DMS 273 treated with DMSO at 0.1 percent for 48 hours (cell line): ENCODE data around the gene CCL1.
"Not testable (repeated sequence)": the region's sequence is repeated elsewhere in the genome, so short reads cannot be mapped to it uniquely, and the experiment has no call there.

Experiments used
- DNase-seq: peaks from one replicate; lab custom pipeline; 2025; lab: John Stamatoyannopoulos, UW

Gene CCL1

DNA sequence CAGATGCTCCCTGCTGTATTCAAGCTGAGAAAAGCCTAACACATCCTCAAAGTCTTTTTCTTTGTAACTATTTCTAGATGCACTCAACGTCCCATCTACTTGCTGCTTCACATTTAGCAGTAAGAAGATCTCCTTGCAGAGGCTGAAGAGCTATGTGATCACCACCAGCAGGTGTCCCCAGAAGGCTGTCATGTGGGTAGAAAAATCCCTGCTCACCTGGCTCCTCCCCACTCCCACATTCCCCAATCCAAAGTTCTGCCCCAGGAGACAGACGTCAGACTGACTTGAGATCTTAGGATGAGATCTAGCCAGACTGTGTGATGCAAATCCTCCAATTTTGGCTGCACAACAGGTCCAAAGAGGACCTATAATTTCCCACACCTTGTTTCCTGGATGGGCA is 5.6 kb downstream of the CCL1 start:
- no peak for DNase-seq

- DNase-seq = no peak
These were observed 6.8 kb downstream of the CCL1 start, which contains the start of gene CCL13 for GRCh38 chr17:34356194-34356593. Gene CCL13, plus strand, starts transcription at chr17:34356480. Its CDS starts 47 bp downstream, at chr17:34356527.

- no peak for DNase-seq
These were observed 8.4 kb downstream of the CCL1 start for GRCh38 chr17:34354637-34355036.

DNA sequence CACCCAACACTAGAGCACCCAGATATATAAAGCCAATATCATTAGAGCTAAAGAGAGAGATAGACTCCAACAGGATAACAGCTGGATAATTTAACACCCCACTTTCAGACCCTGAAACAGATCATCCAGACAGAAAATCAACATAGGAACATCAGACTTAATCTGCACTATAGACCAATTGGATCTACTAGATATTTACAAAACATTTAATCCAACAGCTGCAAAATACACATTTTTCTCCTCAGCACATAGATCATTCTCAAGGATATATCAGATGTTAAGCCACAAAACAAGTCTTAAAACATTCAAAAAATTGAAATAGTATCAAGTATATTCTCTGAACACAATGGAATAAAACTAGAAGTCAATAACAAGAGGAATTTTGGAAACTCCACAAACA is 10.8 kb downstream of the CCL1 start:
- no peak for DNase-seq

DNA sequence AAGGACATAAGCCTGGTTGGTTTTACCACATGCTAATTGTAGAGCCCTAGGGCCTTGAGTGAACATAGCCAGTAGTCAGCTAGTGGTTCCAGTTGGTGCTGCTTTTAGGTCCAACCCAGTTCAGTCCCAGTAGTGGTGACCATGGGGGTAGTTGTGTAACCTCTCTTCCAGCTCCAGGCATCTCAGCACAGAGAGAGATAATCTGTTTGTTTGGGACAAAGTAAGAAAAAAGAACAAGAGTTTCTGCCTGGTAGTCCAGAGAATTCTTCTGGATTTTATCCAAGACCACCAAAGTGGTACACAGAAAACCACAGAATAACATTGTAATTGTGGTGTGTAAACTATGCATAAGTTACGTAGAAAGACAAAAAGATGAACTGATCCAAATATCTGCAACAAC is 11.9 kb downstream of the CCL1 start:
- DNase-seq = no peak

- no peak for DNase-seq
These were observed 13.3 kb downstream of the CCL1 start for GRCh38 chr17:34349751-34350150.

- DNase-seq = no peak
These were observed 16.0 kb downstream of the CCL1 start for GRCh38 chr17:34347063-34347462.

DNA sequence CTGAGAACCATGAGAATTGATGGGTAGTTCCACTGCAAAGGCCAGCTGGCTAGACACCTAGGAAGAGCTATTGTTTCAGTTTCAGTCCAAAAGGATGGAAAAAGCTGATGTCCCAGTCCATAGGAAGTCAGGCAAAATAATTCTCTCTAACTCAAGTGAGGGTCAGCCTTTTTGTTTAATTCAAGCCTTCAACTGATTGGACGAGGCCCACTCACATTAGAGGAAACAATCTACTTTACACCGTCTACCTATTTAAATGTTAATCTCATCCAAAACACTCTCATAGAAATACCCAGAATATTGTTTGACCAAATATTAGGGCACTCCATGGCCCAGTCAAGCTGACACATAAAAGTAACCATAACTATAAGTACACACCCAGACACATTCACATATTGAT is 21.1 kb downstream of the CCL1 start:
- DNase-seq = no peak

GRCh38 chr17:34339138-34339770 is 23.8 kb downstream of the CCL1 start:
- no peak for DNase-seq

- DNase-seq = no peak
These were observed 25.3 kb downstream of the CCL1 start for GRCh38 chr17:34337701-34338100.

DNA sequence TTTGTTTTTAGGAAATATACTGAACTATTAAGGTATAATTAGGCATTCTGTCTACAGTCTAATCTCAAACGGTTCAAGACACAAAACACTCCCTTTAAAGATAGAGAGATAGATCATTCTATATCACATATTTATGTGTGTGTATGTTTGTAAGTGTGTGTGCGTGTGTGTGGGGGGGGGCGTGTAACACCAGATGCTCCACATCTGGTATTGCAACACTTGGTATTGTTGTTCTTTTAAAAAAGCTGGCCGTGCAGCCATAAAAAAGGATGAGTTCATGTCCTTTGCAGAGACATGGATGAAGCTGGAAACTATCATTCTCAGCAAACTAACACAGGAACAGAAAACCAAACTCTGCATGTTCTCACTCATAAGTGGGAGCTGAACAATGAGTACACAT is 35.5 kb downstream of the CCL1 start:
- not testable (repeated sequence) for DNase-seq

DNA sequence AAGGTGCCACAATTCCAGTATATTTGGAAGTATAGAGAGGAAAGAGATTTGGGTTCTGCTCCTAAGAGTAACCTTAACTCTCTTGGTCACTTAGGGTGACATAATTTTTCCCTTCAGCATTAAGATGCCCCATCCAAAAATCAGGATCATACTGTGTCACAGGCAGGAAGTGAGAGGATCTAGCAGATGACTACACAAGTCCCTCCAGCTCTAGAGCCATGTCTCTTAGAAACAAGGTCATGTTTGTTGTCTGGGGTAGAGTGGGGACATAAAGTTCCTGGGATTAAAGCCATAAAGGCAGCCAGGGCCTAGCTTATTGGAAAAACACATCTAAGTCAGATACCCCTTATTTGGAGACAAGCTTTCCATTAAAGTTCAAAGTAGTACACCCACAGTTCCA is 41.1 kb downstream of the CCL1 start:
- no peak for DNase-seq

DNA sequence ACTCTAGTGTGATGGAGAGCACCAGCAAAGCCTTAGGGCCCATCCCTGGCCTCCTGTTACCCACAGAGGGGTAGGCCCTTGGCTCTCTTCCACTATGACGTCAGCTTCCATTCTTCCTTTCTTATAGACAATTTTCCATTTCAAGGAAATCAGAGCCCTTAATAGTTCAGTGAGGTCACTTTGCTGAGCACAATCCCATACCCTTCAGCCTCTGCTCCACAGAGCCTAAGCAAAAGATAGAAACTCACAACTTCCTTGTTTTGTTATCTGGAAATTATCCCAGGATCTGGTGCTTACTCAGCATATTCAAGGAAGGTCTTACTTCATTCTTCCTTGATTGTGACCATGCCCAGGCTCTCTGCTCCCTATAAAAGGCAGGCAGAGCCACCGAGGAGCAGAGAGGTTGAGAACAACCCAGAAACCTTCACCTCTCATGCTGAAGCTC is 44.0 kb downstream of the CCL1 start, which contains the start of gene CCL8:
Gene CCL8, plus strand, starts transcription at position 397 of the 445 bp plus-strand sequence. CDS start 67 bp downstream, outside the sequence.
- no peak for DNase-seq

DNA sequence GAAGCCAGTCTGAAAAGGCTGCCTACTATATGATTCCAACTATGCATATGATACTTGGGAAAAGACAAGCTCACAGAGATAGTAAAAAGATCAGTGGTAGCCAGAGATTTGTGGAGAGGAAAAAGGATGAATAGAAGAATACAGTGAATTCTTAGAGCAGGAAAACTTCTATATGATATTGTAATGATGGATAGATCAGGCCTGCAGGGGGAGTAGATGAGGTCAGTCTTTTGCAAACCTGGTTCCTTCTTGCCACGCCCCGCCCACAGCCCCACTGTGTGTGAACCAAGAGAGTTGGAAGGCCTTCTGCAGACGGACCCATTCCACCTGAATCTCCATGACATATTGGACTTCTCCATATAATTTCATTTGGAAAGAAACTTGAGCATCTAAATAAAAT is 44.6 kb downstream of the CCL1 start:
- no peak for DNase-seq

DNA sequence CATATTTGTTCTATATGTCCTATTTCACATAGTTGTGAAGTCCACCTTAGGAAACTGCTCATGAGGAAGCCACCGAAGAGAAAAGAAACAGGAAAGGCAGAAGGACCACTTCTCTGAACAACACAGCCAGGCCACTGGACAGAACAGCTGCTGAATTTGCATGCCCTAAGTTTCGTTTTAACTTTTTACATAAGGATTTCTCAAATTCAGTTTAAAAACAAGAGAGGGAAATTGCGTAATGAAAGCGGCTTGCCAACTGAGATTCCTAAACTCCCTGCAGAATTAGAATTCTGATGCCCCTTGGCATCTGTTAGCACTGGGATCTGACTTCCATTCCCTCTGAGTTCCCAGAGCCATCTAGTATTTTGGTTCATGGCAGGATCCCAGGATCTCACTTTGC is 48.8 kb downstream of the CCL1 start:
- DNase-seq = no peak

DNA sequence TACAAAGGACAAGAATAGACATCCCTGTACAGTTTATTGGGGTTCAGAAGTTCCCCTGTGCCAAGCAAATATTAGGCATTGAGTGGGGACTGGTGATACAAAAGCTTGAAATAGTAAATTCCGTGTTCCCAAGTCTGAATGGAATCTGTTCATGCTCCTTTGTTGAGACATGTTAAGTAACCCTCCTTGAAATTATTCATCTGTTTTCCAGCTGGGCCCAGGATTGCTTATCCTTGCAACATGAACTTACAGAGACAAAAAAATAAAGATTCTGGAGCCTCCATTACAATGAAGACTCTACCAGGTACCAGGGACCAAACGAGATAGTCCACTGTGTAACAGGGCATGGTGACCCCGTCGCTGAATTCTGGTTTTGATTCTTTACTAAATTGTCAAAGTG is 49.9 kb downstream of the CCL1 start:
- no peak for DNase-seq

- no peak for DNase-seq
These were observed 51.0 kb downstream of the CCL1 start for GRCh38 chr17:34312080-34312479.

DNA sequence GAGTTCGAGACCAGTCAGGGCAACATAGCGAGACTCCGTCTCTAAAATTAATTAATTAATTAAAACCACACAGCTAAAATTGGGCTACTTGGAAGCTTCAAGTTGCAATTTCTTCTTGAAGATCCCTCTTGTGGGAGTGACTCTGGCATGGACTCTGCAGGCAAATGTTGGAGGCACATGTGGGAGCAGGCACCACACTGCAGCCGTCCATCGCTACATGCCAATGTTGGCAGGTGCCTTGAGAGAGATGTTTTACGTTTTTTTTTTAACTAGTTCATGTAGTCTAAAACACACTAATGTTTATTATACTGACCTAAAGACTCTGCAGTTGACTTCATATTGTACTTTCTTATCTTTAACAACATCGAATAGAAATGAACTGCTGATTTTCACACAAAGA is 51.7 kb downstream of the CCL1 start:
- DNase-seq = no peak
